ENCODE results near the gene SDK1. TPM values are rescaled to one million over a fixed set of nuclear protein-coding genes. Genes with fewer than 3 reads are reported as not detected.
"Not testable (repeated sequence)": the region's sequence is repeated elsewhere in the genome, so short reads cannot be mapped to it uniquely, and the experiment has no call there.

Gene SDK1
- total and polyA plus RNA-seq, 4 donors, result 1.9 to 46.3 (median 12.4) TPM

DNA sequence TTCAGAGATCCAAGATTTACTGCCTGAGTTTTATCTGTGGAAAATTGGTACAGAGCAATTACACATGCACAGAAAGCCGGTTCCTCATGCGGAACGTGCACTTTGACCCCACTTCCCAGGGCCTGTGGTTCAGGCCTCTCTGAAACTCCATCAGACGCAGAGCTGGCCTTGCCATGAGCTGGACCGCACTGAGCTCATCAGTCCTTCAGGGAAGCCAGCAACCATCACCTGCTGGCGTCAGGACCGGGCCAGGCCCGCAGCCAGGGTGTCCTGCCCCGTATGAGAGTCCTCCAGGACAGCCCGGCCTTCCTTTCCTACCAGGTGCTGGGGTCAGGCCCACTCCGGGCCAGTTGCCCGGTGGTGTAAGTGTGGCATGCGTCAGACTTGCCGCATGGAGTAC is 934.5 kb downstream of the SDK1 start:
- H3K27me3 ChIP-seq (ENCODE audit: control insufficient read depth in 1 of 2, insufficient read depth in 2 of 2, low read length in 1 of 2), result no peaks in the 10 kb centered on the region
- H3K36me3 ChIP-seq (ENCODE audit: control insufficient read depth in 1 of 2, insufficient read depth in 2 of 2, low read length in 1 of 2), result peaks cover 0 to 2% of the 10 kb centered on the region in 2 donors
- H3K4me1 ChIP-seq (ENCODE audit: control insufficient read depth in 1 of 2, insufficient read depth in 2 of 2, low read length in 2 of 2), result no peaks in the 10 kb centered on the region
- no peak overlapping the region for H3K27ac ChIP-seq (ENCODE audit: low read depth in 1 of 2, low read length in 2 of 2)
- ATAC-seq (ENCODE audit: low FRiP score) (no peak), DNase-seq (peak in 1 of 2 donors; percentile 62)
- intact Hi-C loops (cut with DNase I), result no loop called here
- no peak overlapping the region for H3K4me3 ChIP-seq (ENCODE audit: low read length in 2 of 2)
- no peaks in the 10 kb centered on the region for H3K9me3 ChIP-seq (ENCODE audit: control insufficient read depth, low read length)
- 86 to 87% methylated on average over 14 of the region's 14 CpGs for WGBS, 2 donors

DNA sequence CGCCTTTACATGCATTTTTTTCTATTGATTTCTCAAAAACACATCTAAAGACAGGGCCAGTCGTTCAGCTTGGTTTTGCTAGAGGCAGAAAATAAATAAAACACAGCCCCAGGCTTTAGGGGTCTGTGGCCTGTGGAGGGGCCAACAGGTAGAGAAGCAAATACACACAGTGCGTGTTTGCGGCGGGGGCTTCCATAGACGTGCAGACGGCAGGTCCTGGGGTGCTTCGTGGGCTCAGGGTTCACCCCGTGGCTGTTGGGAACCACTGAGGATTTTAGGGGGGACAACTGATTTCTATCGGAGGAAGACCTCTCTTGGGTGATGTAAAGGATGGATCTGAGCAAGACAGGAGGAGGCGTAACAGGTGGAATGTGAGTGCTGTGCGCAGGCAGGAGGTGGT is 935.3 kb downstream of the SDK1 start:
- H3K27ac ChIP-seq (ENCODE audit: low read depth in 1 of 2, low read length in 2 of 2), result no peak overlapping the region

DNA sequence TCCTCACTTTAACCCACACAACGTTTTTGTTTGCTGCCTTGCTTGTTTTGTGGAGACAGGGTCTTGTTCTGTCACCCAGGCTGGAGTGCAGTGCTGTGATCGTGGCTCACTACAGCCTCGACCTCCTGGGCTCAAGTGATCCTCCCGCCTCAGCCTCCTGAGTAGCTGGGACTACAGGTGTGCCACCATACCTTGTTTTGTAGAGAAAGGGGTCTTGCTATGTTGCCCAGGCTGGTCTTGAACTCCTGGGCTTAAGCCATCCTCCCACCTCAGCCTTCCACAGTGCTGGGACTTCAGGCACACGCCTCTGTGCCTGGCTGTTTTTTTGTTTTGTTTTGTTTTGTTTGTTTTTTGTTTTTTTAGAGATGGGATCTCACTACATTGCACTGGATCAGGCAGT is 935.8 kb downstream of the SDK1 start:
- H3K4me1 ChIP-seq (ENCODE audit: control insufficient read depth in 1 of 2, insufficient read depth in 2 of 2, low read length in 2 of 2); H3K27ac ChIP-seq (ENCODE audit: low read depth in 1 of 2, low read length in 2 of 2); H3K27me3 ChIP-seq (ENCODE audit: control insufficient read depth in 1 of 2, insufficient read depth in 2 of 2, low read length in 1 of 2); intact Hi-C loops (cut with DNase I); H3K36me3 ChIP-seq (ENCODE audit: control insufficient read depth in 1 of 2, insufficient read depth in 2 of 2, low read length in 1 of 2); ATAC-seq (ENCODE audit: low FRiP score); DNase-seq; H3K9me3 ChIP-seq (ENCODE audit: control insufficient read depth, low read length); H3K4me3 ChIP-seq (ENCODE audit: low read length in 2 of 2): not testable (repeated sequence)
- WGBS, 2 donors, result 84 to 90% methylated on average over 5 of the region's 5 CpGs

More for the DNA sequence above, 935.3 kb downstream of the SDK1 start:
- intact Hi-C loops (cut with DNase I), result no loop called here
- H3K27me3 ChIP-seq (ENCODE audit: control insufficient read depth in 1 of 2, insufficient read depth in 2 of 2, low read length in 1 of 2), result no peaks in the 10 kb centered on the region
- 94% methylated on average over 12 of the region's 12 CpGs for WGBS, 2 donors
- no peak overlapping the region for H3K4me3 ChIP-seq (ENCODE audit: low read length in 2 of 2)
- no peak for DNase-seq
- no peaks in the 10 kb centered on the region for H3K9me3 ChIP-seq (ENCODE audit: control insufficient read depth, low read length)
- peaks cover 0 to 2% of the 10 kb centered on the region in 2 donors for H3K36me3 ChIP-seq (ENCODE audit: control insufficient read depth in 1 of 2, insufficient read depth in 2 of 2, low read length in 1 of 2)
- ATAC-seq (ENCODE audit: low FRiP score), result no peak
- H3K4me1 ChIP-seq (ENCODE audit: control insufficient read depth in 1 of 2, insufficient read depth in 2 of 2, low read length in 2 of 2), result no peaks in the 10 kb centered on the region

DNA sequence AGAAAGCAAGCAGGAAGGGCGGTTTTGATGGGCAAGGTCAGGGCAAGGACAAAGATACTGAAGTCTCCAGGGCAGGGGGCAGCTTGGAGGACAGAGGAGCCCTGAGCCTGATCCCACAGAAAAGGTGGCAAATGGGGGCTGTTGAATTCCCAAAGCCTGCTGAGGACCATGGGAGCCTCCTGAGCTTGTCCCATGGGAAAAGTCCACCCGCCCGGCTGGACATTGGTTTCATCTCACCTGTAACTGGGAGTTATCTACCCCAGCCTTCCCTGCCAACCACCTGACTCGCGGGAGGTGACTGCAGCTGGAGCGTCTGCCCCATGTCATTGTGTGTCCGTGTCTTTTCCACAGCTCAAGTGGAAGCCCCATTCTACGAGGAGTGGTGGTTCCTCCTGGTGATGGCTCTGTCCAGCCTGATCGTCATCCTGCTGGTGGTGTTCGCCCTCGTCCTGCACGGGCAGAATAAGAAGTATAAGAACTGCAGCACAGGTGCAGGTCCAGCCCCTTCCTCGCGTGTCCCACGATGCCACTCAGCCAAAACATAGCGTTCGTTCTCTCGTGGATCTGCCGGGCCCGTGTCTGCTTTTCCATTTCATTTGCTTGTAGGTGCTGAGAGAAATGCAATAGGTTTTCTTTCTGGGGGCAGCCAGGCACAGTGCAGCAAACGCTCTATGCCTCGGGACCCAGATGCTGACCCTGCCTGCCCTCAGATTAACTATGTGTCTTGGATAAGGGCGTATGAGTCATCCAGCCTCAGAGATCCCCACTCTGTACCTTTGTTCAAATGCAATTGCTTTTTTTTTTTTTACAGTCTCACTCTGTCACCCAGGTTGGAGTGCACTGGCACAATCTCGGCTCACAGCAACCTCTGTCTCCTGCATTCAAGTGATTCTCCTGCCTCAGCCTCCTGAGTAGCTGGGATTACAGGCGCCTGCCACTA is 936.5 kb downstream of the SDK1 start:
- WGBS, 2 donors, result 87 to 89% methylated on average over 25 of the region's 25 CpGs
- Histone ChIP-seq H3K27ac (ENCODE audit: low read depth in 1 of 2, low read length in 2 of 2) (no peak overlapping the region), H3K4me1 (ENCODE audit: control insufficient read depth in 1 of 2, insufficient read depth in 2 of 2, low read length in 2 of 2) (no peaks in the 10 kb centered on the region), H3K27me3 (ENCODE audit: control insufficient read depth in 1 of 2, insufficient read depth in 2 of 2, low read length in 1 of 2) (no peaks in the 10 kb centered on the region), H3K9me3 (ENCODE audit: control insufficient read depth, low read length) (no peaks in the 10 kb centered on the region), H3K36me3 (ENCODE audit: control insufficient read depth in 1 of 2, insufficient read depth in 2 of 2, low read length in 1 of 2) (peaks cover 0 to 2% of the 10 kb centered on the region in 2 donors), H3K4me3 (ENCODE audit: low read length in 2 of 2) (no peak overlapping the region)
- ATAC-seq (ENCODE audit: low FRiP score) (no peak), DNase-seq (peak in 1 of 2 donors; percentile 57)
- intact Hi-C loops (cut with DNase I), result no loop called here

DNA sequence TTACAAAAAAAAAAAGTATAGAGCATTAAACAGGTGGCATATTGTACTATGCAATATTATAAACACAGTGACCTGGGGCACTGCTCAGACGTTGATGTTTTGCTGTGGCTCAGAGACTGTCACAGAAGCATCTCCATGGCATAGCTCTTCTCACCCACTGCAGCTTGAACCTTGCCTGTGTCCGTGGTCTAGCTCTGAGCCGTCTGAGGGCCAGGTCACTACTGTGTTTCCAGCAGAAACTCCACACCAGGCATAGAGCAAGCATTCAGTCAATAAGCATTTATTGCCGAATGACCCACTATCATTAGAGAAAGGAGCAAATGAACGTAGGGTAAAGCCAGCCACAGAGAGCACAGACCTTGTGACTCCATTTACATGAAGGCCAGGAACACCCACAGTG is 937.8 kb downstream of the SDK1 start:
- 88 to 91% methylated on average over 5 of the region's 5 CpGs for WGBS, 2 donors
- intact Hi-C loops (cut with DNase I), result no loop called here
- H3K27ac ChIP-seq (ENCODE audit: low read depth in 1 of 2, low read length in 2 of 2), result no peak overlapping the region
- H3K4me1 ChIP-seq (ENCODE audit: control insufficient read depth in 1 of 2, insufficient read depth in 2 of 2, low read length in 2 of 2), result no peaks in the 10 kb centered on the region
- no peak overlapping the region for H3K4me3 ChIP-seq (ENCODE audit: low read length in 2 of 2)
- H3K9me3 ChIP-seq (ENCODE audit: control insufficient read depth, low read length), result no peaks in the 10 kb centered on the region
- H3K36me3 ChIP-seq (ENCODE audit: control insufficient read depth in 1 of 2, insufficient read depth in 2 of 2, low read length in 1 of 2), result peaks cover 0 to 4% of the 10 kb centered on the region in 2 donors
- DNase-seq, result no peak
- ATAC-seq (ENCODE audit: low FRiP score), result no peak
- no peaks in the 10 kb centered on the region for H3K27me3 ChIP-seq (ENCODE audit: control insufficient read depth in 1 of 2, insufficient read depth in 2 of 2, low read length in 1 of 2)

DNA sequence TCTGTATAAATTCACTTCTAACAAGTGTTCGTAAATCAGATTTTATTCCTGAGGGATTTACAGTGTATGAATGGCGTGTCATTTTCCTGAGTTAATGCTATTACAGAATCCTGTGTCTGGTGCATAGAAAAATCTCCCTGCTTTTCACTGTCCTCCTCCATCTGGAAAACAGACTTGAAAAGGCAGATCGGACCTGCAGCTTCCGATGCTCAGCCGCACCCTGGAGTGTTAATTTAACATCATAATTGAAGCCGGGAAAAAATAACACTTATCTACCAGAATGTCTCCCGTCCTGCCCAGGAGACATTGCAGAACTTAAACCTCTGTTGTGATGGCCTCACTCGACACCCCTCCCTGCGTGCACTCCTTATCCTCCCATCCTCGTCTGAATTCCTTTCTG is 939.0 kb downstream of the SDK1 start:
- intact Hi-C loops (cut with DNase I), result no loop called here
- Histone ChIP-seq H3K4me3 (ENCODE audit: low read length in 2 of 2) (no peak overlapping the region), H3K27ac (ENCODE audit: low read depth in 1 of 2, low read length in 2 of 2) (no peak overlapping the region), H3K27me3 (ENCODE audit: control insufficient read depth in 1 of 2, insufficient read depth in 2 of 2, low read length in 1 of 2) (no peaks in the 10 kb centered on the region), H3K36me3 (ENCODE audit: control insufficient read depth in 1 of 2, insufficient read depth in 2 of 2, low read length in 1 of 2) (peaks cover 0 to 5% of the 10 kb centered on the region in 2 donors), H3K4me1 (ENCODE audit: control insufficient read depth in 1 of 2, insufficient read depth in 2 of 2, low read length in 2 of 2) (no peaks in the 10 kb centered on the region), H3K9me3 (ENCODE audit: control insufficient read depth, low read length) (peaks cover 1% of the 10 kb centered on the region)
- no peak for DNase-seq
- 81 to 84% methylated on average over 10 of the region's 10 CpGs for WGBS, 2 donors
- no peak for ATAC-seq (ENCODE audit: low FRiP score)

DNA sequence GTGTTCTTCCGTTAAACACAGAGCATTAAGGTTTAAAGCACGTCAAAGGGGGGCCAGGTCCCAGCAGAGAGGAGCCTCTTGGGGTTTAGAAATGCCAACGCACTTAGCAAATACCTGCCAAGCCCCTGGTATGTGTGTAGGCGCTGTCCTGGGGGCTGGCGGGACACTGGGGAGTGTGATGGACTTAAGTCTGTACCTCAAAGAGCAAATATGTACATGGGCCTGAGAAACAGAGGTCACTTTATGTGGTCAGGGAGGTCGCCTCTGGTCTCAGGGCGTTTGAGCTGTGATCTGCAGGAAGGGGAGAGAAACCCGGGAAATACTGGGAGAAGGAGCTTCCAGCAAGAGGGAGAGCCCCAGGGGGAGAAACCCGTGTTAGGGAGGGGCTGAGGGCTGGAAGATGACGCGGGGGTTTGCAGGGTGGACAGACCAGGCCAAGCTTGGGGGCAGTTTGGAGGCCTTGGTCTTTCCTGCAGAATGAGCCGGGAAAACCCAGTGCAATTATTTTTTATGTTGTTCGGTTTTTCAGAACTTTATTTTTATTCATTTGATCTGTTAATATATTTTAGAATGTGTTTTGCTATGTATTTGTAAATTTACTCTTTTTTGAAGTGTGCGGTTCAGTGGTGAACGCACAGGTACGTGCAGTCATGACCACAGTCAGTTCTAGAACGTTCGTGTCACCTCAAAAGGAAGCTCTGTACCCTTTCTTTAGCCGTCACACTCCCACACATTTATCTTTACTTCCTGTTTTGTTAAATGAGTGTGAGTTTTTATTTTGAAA is 939.7 kb downstream of the SDK1 start:
- DNase-seq (no peak), ATAC-seq (ENCODE audit: low FRiP score) (no peak)
- Histone ChIP-seq H3K27ac (ENCODE audit: low read depth in 1 of 2, low read length in 2 of 2) (no peak overlapping the region), H3K4me1 (ENCODE audit: control insufficient read depth in 1 of 2, insufficient read depth in 2 of 2, low read length in 2 of 2) (no peaks in the 10 kb centered on the region), H3K9me3 (ENCODE audit: control insufficient read depth, low read length) (peaks cover 1% of the 10 kb centered on the region), H3K4me3 (ENCODE audit: low read length in 2 of 2) (no peak overlapping the region), H3K36me3 (ENCODE audit: control insufficient read depth in 1 of 2, insufficient read depth in 2 of 2, low read length in 1 of 2) (peaks cover 0 to 10% of the 10 kb centered on the region in 2 donors), H3K27me3 (ENCODE audit: control insufficient read depth in 1 of 2, insufficient read depth in 2 of 2, low read length in 1 of 2) (no peaks in the 10 kb centered on the region)
- intact Hi-C loops (cut with DNase I), result no loop called here
- 79 to 81% methylated on average over 19 of the region's 19 CpGs for WGBS, 2 donors

DNA sequence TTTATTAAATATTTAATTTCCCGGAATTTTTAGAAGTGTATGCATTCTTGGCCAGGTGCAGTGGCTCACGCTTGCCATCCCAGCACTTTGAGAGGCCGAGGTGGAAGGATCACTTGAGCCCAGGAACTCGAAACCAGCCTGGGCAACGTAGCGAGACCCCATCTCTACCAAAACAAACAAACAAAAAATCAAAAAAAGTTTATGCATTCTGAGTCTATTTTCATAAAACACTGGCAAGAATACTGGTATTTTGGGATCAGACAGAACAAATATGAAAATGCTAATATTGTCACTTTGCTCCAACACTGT is 940.2 kb downstream of the SDK1 start:
- H3K4me1 ChIP-seq (ENCODE audit: control insufficient read depth in 1 of 2, insufficient read depth in 2 of 2, low read length in 2 of 2), result no peaks in the 10 kb centered on the region
- ATAC-seq (ENCODE audit: low FRiP score) (no peak), DNase-seq (no peak)
- 78 to 80% methylated on average over 6 of the region's 6 CpGs for WGBS, 2 donors
- no peak overlapping the region for H3K27ac ChIP-seq (ENCODE audit: low read depth in 1 of 2, low read length in 2 of 2)
- H3K9me3 ChIP-seq (ENCODE audit: control insufficient read depth, low read length), result peaks cover 1% of the 10 kb centered on the region
- H3K4me3 ChIP-seq (ENCODE audit: low read length in 2 of 2), result no peak overlapping the region
- H3K36me3 ChIP-seq (ENCODE audit: control insufficient read depth in 1 of 2, insufficient read depth in 2 of 2, low read length in 1 of 2), result peaks cover 0 to 12% of the 10 kb centered on the region in 2 donors
- intact Hi-C loops (cut with DNase I), result no loop called here
- H3K27me3 ChIP-seq (ENCODE audit: control insufficient read depth in 1 of 2, insufficient read depth in 2 of 2, low read length in 1 of 2), result no peaks in the 10 kb centered on the region
